SW480 (cell line): ENCODE results near the gene SP4.

Source experiments
- DNase-seq: peaks from one replicate; pipeline ENCODE4 v3.0.0-alpha.2; 2016; ENCODE audit warnings: low spot score

The SP4 gene

GRCh38 chr7:21427871-21428658 is at the start of gene SP4:
TSS of gene SP4 (plus strand) at chr7:21428083. CDS start at chr7:21428252, 169 bp downstream.
- DNase-seq, result peak; percentile 96

- no peak for DNase-seq
These were observed 44.4 kb upstream of the SP4 start for GRCh38 chr7:21383227-21384220.

- DNase-seq, result no peak
These were observed 33.9 kb upstream of the SP4 start for GRCh38 chr7:21393937-21394336.

- no peak for DNase-seq
These were observed 25.9 kb upstream of the SP4 start for GRCh38 chr7:21401944-21402343.

GRCh38 chr7:21407796-21408480 is 19.9 kb upstream of the SP4 start:
- DNase-seq, result no peak

- no peak for DNase-seq
These were observed 19.4 kb upstream of the SP4 start for GRCh38 chr7:21408481-21408820.

GRCh38 chr7:21412410-21412851 is 15.5 kb upstream of the SP4 start:
- DNase-seq, result no peak

GRCh38 chr7:21412957-21413356 is 14.9 kb upstream of the SP4 start:
- no peak for DNase-seq

- DNase-seq, result no peak
These were observed 14.4 kb upstream of the SP4 start for GRCh38 chr7:21413502-21413901.

- no peak for DNase-seq
These were observed 13.0 kb upstream of the SP4 start for GRCh38 chr7:21414795-21415393.

GRCh38 chr7:21417647-21418046 is 10.2 kb upstream of the SP4 start:
- no peak for DNase-seq

GRCh38 chr7:21422751-21423150 is 5.1 kb upstream of the SP4 start:
- DNase-seq, result no peak

- DNase-seq, result no peak
These were observed 2.6 kb upstream of the SP4 start for GRCh38 chr7:21425290-21425689.

GRCh38 chr7:21426286-21427181 is 1.3 kb upstream of the SP4 start:
- DNase-seq, result peak; percentile 32

GRCh38 chr7:21427182-21427870 is 557 bp upstream of the SP4 start:
- peak; percentile 99 for DNase-seq

- DNase-seq, result no peak
These were observed 717 bp downstream of the SP4 start for GRCh38 chr7:21428659-21428941.

- no peak for DNase-seq
These were observed 1.1 kb downstream of the SP4 start for GRCh38 chr7:21429021-21429420.

GRCh38 chr7:21429786-21430574 is 2.1 kb downstream of the SP4 start:
- no peak for DNase-seq

- no peak for DNase-seq
These were observed 2.7 kb downstream of the SP4 start for GRCh38 chr7:21430575-21430954.
